ENCODE results near the gene RIT2. TPM values are rescaled to one million over a fixed set of nuclear protein-coding genes. Genes with fewer than 3 reads are reported as not detected.
"Not testable (repeated sequence)": the region's sequence is repeated elsewhere in the genome, so short reads cannot be mapped to it uniquely, and the experiment has no call there.

The RIT2 gene
- polyA plus RNA-seq, 4 donors: 0.27 TPM; not detected in 3

- 65 to 76% (median 71%) methylated on average over 3 of the region's 3 CpGs for WGBS, 3 donors
- H3K4me3 ChIP-seq (ENCODE audit: low read depth in 1 of 3, low read length in 3 of 3): no peak overlapping the region
- DNase-seq (no peak), FAIRE-seq (no peak)
- H3K27ac ChIP-seq (ENCODE audit: low read depth in 1 of 3, low read length in 2 of 3): no peak overlapping the region
- no peaks in the 10 kb centered on the region for H3K9me3 ChIP-seq (ENCODE audit: control insufficient read depth in 2 of 2, insufficient read depth in 1 of 2, low read depth in 1 of 2, low read length in 1 of 2)
- H3K27me3 ChIP-seq (ENCODE audit: control insufficient read depth in 3 of 3, insufficient read depth in 3 of 3, low read length in 3 of 3): no peaks in the 10 kb centered on the region
- H3K4me1 ChIP-seq (ENCODE audit: control insufficient read depth in 3 of 3, insufficient read depth in 2 of 3, low read depth in 1 of 3, low read length in 2 of 3): no peaks in the 10 kb centered on the region
- no peaks in the 10 kb centered on the region for H3K36me3 ChIP-seq (ENCODE audit: control insufficient read depth in 3 of 3, insufficient read depth in 2 of 3, low read depth in 1 of 3, low read length in 3 of 3)
Observed at GRCh38 chr18:42822711-42823110, 292.8 kb downstream of the RIT2 start.

DNA sequence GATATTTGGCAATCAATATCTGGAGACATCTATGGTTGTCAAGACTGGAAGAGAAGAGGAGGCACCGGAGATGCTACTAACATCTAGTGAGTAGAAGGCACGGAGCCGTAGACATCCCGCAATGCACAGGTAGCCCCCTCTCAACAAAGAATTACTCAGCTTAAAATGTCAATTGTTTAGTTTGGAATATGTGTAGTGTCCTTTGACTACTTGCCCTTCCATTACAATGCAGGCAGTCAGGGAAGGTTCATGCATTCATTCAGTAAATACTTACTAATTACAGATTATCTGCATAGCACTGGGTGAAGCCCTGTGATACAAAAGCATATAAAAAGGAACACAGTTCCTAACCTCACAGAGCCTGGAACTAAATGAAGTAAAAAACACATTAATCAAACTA lies 294.0 kb downstream of the RIT2 start:
- WGBS, 3 donors: 94 to 98% (median 95%) methylated on average over 4 of the region's 4 CpGs

GRCh38 chr18:42814618-42815017 lies 300.9 kb downstream of the RIT2 start:
- no peaks in the 10 kb centered on the region for H3K36me3 ChIP-seq (ENCODE audit: control insufficient read depth in 3 of 3, insufficient read depth in 2 of 3, low read depth in 1 of 3, low read length in 3 of 3)
- H3K27me3 ChIP-seq (ENCODE audit: control insufficient read depth in 3 of 3, insufficient read depth in 3 of 3, low read length in 3 of 3): no peaks in the 10 kb centered on the region
- H3K9me3 ChIP-seq (ENCODE audit: control insufficient read depth in 2 of 2, insufficient read depth in 1 of 2, low read depth in 1 of 2, low read length in 1 of 2): no peaks in the 10 kb centered on the region
- DNase-seq (no peak), FAIRE-seq (no peak)
- no peak overlapping the region for H3K27ac ChIP-seq (ENCODE audit: low read depth in 1 of 3, low read length in 2 of 3)
- H3K4me3 ChIP-seq (ENCODE audit: low read depth in 1 of 3, low read length in 3 of 3): no peak overlapping the region
- no peaks in the 10 kb centered on the region for H3K4me1 ChIP-seq (ENCODE audit: control insufficient read depth in 3 of 3, insufficient read depth in 2 of 3, low read depth in 1 of 3, low read length in 2 of 3)
- WGBS, 3 donors: 73 to 87% (median 79%) methylated on average over 4 of the region's 4 CpGs

More for the DNA sequence above, 294.0 kb downstream of the RIT2 start:
- no peak for DNase-seq
- Histone ChIP-seq H3K4me1 (ENCODE audit: control insufficient read depth in 3 of 3, insufficient read depth in 2 of 3, low read depth in 1 of 3, low read length in 2 of 3) (no peaks in the 10 kb centered on the region), H3K9me3 (ENCODE audit: control insufficient read depth in 2 of 2, insufficient read depth in 1 of 2, low read depth in 1 of 2, low read length in 1 of 2) (no peaks in the 10 kb centered on the region), H3K36me3 (ENCODE audit: control insufficient read depth in 3 of 3, insufficient read depth in 2 of 3, low read depth in 1 of 3, low read length in 3 of 3) (no peaks in the 10 kb centered on the region), H3K4me3 (ENCODE audit: low read depth in 1 of 3, low read length in 3 of 3) (no peak overlapping the region), H3K27ac (ENCODE audit: low read depth in 1 of 3, low read length in 2 of 3) (no peak overlapping the region), H3K27me3 (ENCODE audit: control insufficient read depth in 3 of 3, insufficient read depth in 3 of 3, low read length in 3 of 3) (no peaks in the 10 kb centered on the region)
- FAIRE-seq: no peak

DNA sequence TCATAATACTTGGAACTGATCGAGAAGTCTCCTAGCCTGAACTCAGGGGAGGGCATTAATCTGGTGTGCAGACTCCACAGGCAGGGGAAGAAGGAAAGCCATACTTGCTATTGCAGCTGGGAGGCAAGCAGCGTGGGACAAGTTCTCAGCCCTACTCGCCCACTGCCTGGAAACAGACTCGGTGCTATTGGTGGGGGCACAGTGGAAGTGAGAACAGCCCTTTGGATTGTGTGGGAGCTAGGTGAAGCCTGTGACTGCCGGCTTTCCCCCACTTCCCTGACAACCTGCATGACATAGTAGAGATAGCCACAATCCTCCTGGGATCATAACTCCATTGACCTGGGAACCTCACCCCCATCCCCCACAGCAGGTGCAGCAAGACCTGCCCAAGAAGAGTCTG lies 301.3 kb downstream of the RIT2 start:
- H3K9me3 ChIP-seq (ENCODE audit: control insufficient read depth in 2 of 2, insufficient read depth in 1 of 2, low read depth in 1 of 2, low read length in 1 of 2): no peaks in the 10 kb centered on the region

DNA sequence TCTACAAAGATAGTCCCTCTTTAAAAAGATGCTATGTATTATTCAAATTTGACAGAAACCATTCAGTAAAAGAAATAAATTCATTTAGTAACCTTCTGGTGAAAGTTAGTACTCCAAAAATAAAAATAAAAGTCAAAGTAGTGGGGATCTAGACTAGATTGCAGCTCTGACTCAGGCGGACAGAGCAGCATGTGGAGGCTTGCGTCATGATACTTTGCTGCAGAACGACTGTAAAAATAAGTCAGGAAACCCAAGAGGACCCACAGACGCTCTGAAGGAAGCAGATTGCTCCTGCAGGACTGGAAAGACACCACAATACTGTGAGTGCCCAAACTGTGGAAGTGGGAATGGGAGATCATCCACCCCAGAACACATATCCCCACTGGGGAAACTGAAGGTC lies 301.9 kb downstream of the RIT2 start:
- no peaks in the 10 kb centered on the region for H3K4me1 ChIP-seq (ENCODE audit: control insufficient read depth in 3 of 3, insufficient read depth in 2 of 3, low read depth in 1 of 3, low read length in 2 of 3)
- H3K27ac ChIP-seq (ENCODE audit: low read depth in 1 of 3, low read length in 2 of 3): no peak overlapping the region
- no peaks in the 10 kb centered on the region for H3K36me3 ChIP-seq (ENCODE audit: control insufficient read depth in 3 of 3, insufficient read depth in 2 of 3, low read depth in 1 of 3, low read length in 3 of 3)
- no peaks in the 10 kb centered on the region for H3K9me3 ChIP-seq (ENCODE audit: control insufficient read depth in 2 of 2, insufficient read depth in 1 of 2, low read depth in 1 of 2, low read length in 1 of 2)
- FAIRE-seq (no peak), DNase-seq (no peak)
- H3K4me3 ChIP-seq (ENCODE audit: low read depth in 1 of 3, low read length in 3 of 3): no peak overlapping the region
- H3K27me3 ChIP-seq (ENCODE audit: control insufficient read depth in 3 of 3, insufficient read depth in 3 of 3, low read length in 3 of 3): no peaks in the 10 kb centered on the region
- 66 to 70% (median 66%) methylated on average over 4 of the region's 4 CpGs for WGBS, 3 donors

More for the DNA sequence above, 301.3 kb downstream of the RIT2 start:
- Histone ChIP-seq H3K36me3 (ENCODE audit: control insufficient read depth in 3 of 3, insufficient read depth in 2 of 3, low read depth in 1 of 3, low read length in 3 of 3) (no peaks in the 10 kb centered on the region), H3K27me3 (ENCODE audit: control insufficient read depth in 3 of 3, insufficient read depth in 3 of 3, low read length in 3 of 3) (no peaks in the 10 kb centered on the region), H3K27ac (ENCODE audit: low read depth in 1 of 3, low read length in 2 of 3) (no peak overlapping the region), H3K4me3 (ENCODE audit: low read depth in 1 of 3, low read length in 3 of 3) (no peak overlapping the region), H3K4me1 (ENCODE audit: control insufficient read depth in 3 of 3, insufficient read depth in 2 of 3, low read depth in 1 of 3, low read length in 2 of 3) (no peaks in the 10 kb centered on the region)
- no peak for FAIRE-seq
- 79 to 89% (median 87%) methylated on average over 5 of the region's 5 CpGs for WGBS, 3 donors
- DNase-seq: no peak

DNA sequence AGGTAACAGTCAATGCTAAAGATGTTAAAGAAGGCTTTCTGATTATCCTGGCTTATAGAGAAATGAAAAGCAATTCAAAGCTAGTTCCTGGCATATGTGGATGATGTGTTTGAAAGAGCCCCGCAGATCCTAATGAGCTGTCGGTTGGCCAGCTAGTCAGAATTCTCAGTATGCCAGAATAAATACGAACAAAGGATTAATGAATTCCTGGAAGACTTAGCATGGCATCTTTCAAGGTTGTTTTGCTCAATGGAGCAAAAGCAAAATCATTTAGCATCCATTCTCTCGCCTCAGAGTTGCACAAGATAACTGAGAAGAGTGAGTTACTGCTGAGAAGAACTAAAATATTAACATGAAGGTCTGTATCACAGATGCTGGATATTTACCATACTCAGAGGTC lies 307.6 kb downstream of the RIT2 start:
- 58 to 72% (median 65%) methylated on average over 4 of the region's 4 CpGs for WGBS, 3 donors
- DNase-seq: no peak
- H3K4me1 ChIP-seq (ENCODE audit: control insufficient read depth in 3 of 3, insufficient read depth in 2 of 3, low read depth in 1 of 3, low read length in 2 of 3): no peaks in the 10 kb centered on the region
- H3K27me3 ChIP-seq (ENCODE audit: control insufficient read depth in 3 of 3, insufficient read depth in 3 of 3, low read length in 3 of 3): no peaks in the 10 kb centered on the region
- H3K36me3 ChIP-seq (ENCODE audit: control insufficient read depth in 3 of 3, insufficient read depth in 2 of 3, low read depth in 1 of 3, low read length in 3 of 3): no peaks in the 10 kb centered on the region
- no peaks in the 10 kb centered on the region for H3K9me3 ChIP-seq (ENCODE audit: control insufficient read depth in 2 of 2, insufficient read depth in 1 of 2, low read depth in 1 of 2, low read length in 1 of 2)
- FAIRE-seq: no peak
- H3K4me3 ChIP-seq (ENCODE audit: low read depth in 1 of 3, low read length in 3 of 3): no peak overlapping the region
- no peak overlapping the region for H3K27ac ChIP-seq (ENCODE audit: low read depth in 1 of 3, low read length in 2 of 3)

DNA sequence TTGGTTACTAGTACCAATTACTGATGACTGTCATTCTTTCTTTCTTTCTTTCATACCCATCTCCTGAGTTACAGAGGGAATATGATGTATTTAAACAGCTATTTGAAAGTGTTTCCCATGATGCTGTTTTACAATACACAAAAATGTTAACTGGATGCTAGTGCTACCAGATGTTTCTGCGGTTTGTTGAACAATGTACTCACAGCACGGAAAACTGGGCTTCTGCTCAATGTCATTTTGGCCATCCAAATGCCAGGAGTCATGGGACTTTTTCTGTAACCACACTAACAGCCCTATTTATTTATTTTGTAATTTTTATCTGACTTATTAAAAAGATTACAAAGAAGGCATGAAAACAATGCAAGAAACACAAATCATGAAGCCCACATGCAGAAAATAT lies 313.8 kb downstream of the RIT2 start:
- Histone ChIP-seq H3K4me1 (ENCODE audit: control insufficient read depth in 3 of 3, insufficient read depth in 2 of 3, low read depth in 1 of 3, low read length in 2 of 3) (no peaks in the 10 kb centered on the region), H3K9me3 (ENCODE audit: control insufficient read depth in 2 of 2, insufficient read depth in 1 of 2, low read depth in 1 of 2, low read length in 1 of 2) (no peaks in the 10 kb centered on the region), H3K27ac (ENCODE audit: low read depth in 1 of 3, low read length in 2 of 3) (no peak overlapping the region), H3K36me3 (ENCODE audit: control insufficient read depth in 3 of 3, insufficient read depth in 2 of 3, low read depth in 1 of 3, low read length in 3 of 3) (no peaks in the 10 kb centered on the region), H3K27me3 (ENCODE audit: control insufficient read depth in 3 of 3, insufficient read depth in 3 of 3, low read length in 3 of 3) (no peaks in the 10 kb centered on the region), H3K4me3 (ENCODE audit: low read depth in 1 of 3, low read length in 3 of 3) (no peak overlapping the region)
- no peak for FAIRE-seq
- no peak for DNase-seq
- 67 to 79% (median 72%) methylated on average over 2 of the region's 2 CpGs for WGBS, 3 donors

- DNase-seq (no peak), FAIRE-seq (no peak)
- Histone ChIP-seq H3K36me3 (ENCODE audit: control insufficient read depth in 3 of 3, insufficient read depth in 2 of 3, low read depth in 1 of 3, low read length in 3 of 3) (no peaks in the 10 kb centered on the region), H3K4me3 (ENCODE audit: low read depth in 1 of 3, low read length in 3 of 3) (no peak overlapping the region), H3K4me1 (ENCODE audit: control insufficient read depth in 3 of 3, insufficient read depth in 2 of 3, low read depth in 1 of 3, low read length in 2 of 3) (no peaks in the 10 kb centered on the region), H3K9me3 (ENCODE audit: control insufficient read depth in 2 of 2, insufficient read depth in 1 of 2, low read depth in 1 of 2, low read length in 1 of 2) (no peaks in the 10 kb centered on the region), H3K27me3 (ENCODE audit: control insufficient read depth in 3 of 3, insufficient read depth in 3 of 3, low read length in 3 of 3) (no peaks in the 10 kb centered on the region), H3K27ac (ENCODE audit: low read depth in 1 of 3, low read length in 2 of 3) (no peak overlapping the region)
- 30 to 43% (median 39%) methylated on average over 1 of the region's 1 CpG for WGBS, 3 donors
Observed at GRCh38 chr18:42798606-42799170, 316.8 kb downstream of the RIT2 start.

DNA sequence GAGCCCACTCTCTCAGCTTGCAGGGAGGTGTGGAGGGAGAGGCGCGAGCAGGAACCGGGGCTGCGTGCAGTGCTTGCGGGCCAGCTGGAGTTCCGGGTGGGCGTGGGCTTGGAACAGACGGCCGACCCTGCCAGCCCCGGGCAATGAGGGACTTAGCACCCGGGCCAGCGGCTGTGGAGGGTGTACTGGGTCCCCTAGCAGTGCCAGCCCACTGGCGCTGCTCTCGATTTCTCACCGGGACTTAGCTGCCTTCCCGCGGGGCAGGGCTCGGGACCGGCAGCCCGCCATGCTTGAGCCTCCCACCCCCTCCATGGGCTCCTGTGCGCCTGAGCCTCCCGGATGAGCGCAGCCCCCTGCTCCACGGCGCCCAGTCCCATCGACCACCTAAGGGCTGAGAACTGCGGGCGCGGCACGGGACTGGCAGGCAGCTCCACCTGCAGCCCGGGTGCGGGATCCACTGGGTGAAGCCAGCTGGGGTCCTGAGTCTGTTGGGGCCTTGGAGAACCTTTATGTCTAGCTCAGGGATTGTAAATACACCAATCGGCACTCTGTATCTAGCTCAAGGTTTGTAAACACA lies 320.2 kb downstream of the RIT2 start:
- H3K36me3 ChIP-seq (ENCODE audit: control insufficient read depth in 3 of 3, insufficient read depth in 2 of 3, low read depth in 1 of 3, low read length in 3 of 3); H3K27ac ChIP-seq (ENCODE audit: low read depth in 1 of 3, low read length in 2 of 3); H3K27me3 ChIP-seq (ENCODE audit: control insufficient read depth in 3 of 3, insufficient read depth in 3 of 3, low read length in 3 of 3); FAIRE-seq; H3K4me3 ChIP-seq (ENCODE audit: low read depth in 1 of 3, low read length in 3 of 3); DNase-seq; H3K9me3 ChIP-seq (ENCODE audit: control insufficient read depth in 2 of 2, insufficient read depth in 1 of 2, low read depth in 1 of 2, low read length in 1 of 2); H3K4me1 ChIP-seq (ENCODE audit: control insufficient read depth in 3 of 3, insufficient read depth in 2 of 3, low read depth in 1 of 3, low read length in 2 of 3): not testable (repeated sequence)
- WGBS, 3 donors: 90 to 92% (median 91%) methylated on average over 28 to 33 of the region's 33 CpGs
